Spleen (tissue), 7 donors: ENCODE results near the gene TMEFF1.

Experiments
- CTCF ChIP-seq, 11 experiments: fragments of 200-600 bp in 7 of 11; fragments of 450-650 bp in 4 of 11; sonication (generic) in 4 of 11; IDR thresholded peaks in 8 of 11; conservative IDR thresholded peaks in 3 of 11; 1 replicate in 7 of 11; 2 replicates in 4 of 11; pipeline versions ENCODE4 v1.4.0 to v1.8.0; 2016 to 2021; ENCODE audit warnings: antibody characterized with exemption in 11 of 11, inconsistent platforms in 4 of 11, mild to moderate bottlenecking in 1 of 11
- POLR2A ChIP-seq, 3 donors: fragments of 450-650 bp; IDR thresholded peaks; one replicate each; pipeline ENCODE4 v1.5.1; 2017; ENCODE audit warnings: antibody characterized with exemption in 3 of 3, mild to moderate bottlenecking in 1 of 3
- donor health status: DM: no; HTN: no; CAD: no; lungs with moderate emphysema.
- donor health status: DM: no; HTN: no; CAD: no.
- donor health status: DM: no; HTN: no; CAD: no.

GRCh38 chr9:100505564-100506159, 32.7 kb downstream of the TMEFF1 start:
- no peak for TF ChIP-seq POLR2A (IDR thresholded peaks at IDR 0.05)
- TF ChIP-seq CTCF (IDR thresholded peaks at IDR 0.05 in 8 of 11, conservative IDR thresholded peaks at IDR 0.05 in 3 of 11), result peak in 7 of 11 experiments; percentile 29 to 58 (median 54)
